Caco-2 (cell line): Measurements from ENCODE around the gene UNCX. TPM values are rescaled to one million over a fixed set of nuclear protein-coding genes. Genes with fewer than 3 reads are reported as not detected.

ENCODE experiments used
- BruUV-seq: library from RNA; stranded (reverse); fragments of 400-500 nt; replicated peaks from 2 replicates; lab custom pipeline; 2021; lab: Mats Ljungman, UMichigan
- CTCF ChIA-PET: fragments of 300-600 bp; sonication (Branson Sonifier 250); formaldehyde crosslinking; loops from one replicate; lab custom pipeline; 2022; ENCODE audit warnings: antibody characterized with exemption; lab: Charles Lee
- POLR2A ChIA-PET: fragments of 300-600 bp; sonication (Branson Sonifier 250); formaldehyde crosslinking; loops from one replicate; lab custom pipeline; 2022; ENCODE audit warnings: antibody characterized with exemption; lab: Charles Lee
- DNase-seq, 2 experiments: peaks; one replicate each; pipeline versions ENCODE4 v3.0.0 to v3.0.0-alpha.2; 2020 to 2022
- H3K27me3 ChIP-seq: replicated peaks from 2 replicates; pipeline ENCODE4 v1.6.0; 2011; ENCODE audit warnings: low read length; ENCODE audit not compliant: control insufficient read depth, insufficient read depth
- H3K36me3 ChIP-seq: 2 replicates; pipeline ENCODE4 v1.5.1; 2011; ENCODE audit warnings: low read length; ENCODE audit not compliant: control insufficient read depth, insufficient read depth
- H3K4me1 ChIP-seq: fragments of 250-450 bp; sonication (Bioruptor Pico); 2 replicates; pipeline ENCODE4 v1.5.1; 2020; ENCODE audit warnings: mild to moderate bottlenecking
- H3K4me3 ChIP-seq: 2 replicates; pipeline ENCODE4 v1.5.1; 2011; ENCODE audit warnings: low read depth, mild to moderate bottlenecking, control low read depth, low read length
- H3K9me3 ChIP-seq: fragments of 250-450 bp; sonication (Bioruptor Pico); 2 replicates; pipeline ENCODE4 v1.5.1; 2020; ENCODE audit warnings: mild to moderate bottlenecking, moderate library complexity
- H3K27ac Mint-ChIP-seq: one replicate; pipeline ENCODE4 v1.8.0; 2022; ENCODE audit warnings: mixed read lengths; ENCODE audit not compliant: unreplicated experiment
- H3K27me3 Mint-ChIP-seq: one replicate; pipeline ENCODE4 v1.8.0; 2022; ENCODE audit warnings: mixed read lengths; ENCODE audit not compliant: insufficient read depth, unreplicated experiment
- H3K36me3 Mint-ChIP-seq: one replicate; pipeline ENCODE4 v1.8.0; 2022; ENCODE audit warnings: mild to moderate bottlenecking, mixed read lengths; ENCODE audit not compliant: insufficient read depth, unreplicated experiment
- H3K4me1 Mint-ChIP-seq: one replicate; pipeline ENCODE4 v1.8.0; 2022; ENCODE audit warnings: low read depth, mixed read lengths; ENCODE audit not compliant: unreplicated experiment
- H3K4me3 Mint-ChIP-seq: one replicate; pipeline ENCODE4 v1.8.0; 2022; ENCODE audit warnings: mild to moderate bottlenecking, moderate library complexity, mixed read lengths; ENCODE audit not compliant: unreplicated experiment
- H3K9me3 Mint-ChIP-seq: one replicate; pipeline ENCODE4 v1.8.0; 2022; ENCODE audit warnings: mixed read lengths; ENCODE audit not compliant: unreplicated experiment
- intact Hi-C: fragments of 100-400 bp; cut with micrococcal nuclease; formaldehyde crosslinking; loops from one replicate; pipeline ENCODE4 v1.10.0; 2022; ENCODE audit not compliant: unreplicated experiment
- total RNA-seq: library from RNA; stranded (reverse); gene quantifications from 2 replicates; pipeline ENCODE4 v1.2.3, GENCODE V29; 2022
- TF ChIP-seq, protein P1 (sequence below), 2 experiments: fragments of 200-600 bp in 1 of 2; IDR thresholded peaks; 1 replicate in 1 of 2; 2 replicates in 1 of 2; pipeline versions ENCODE4 v1.5.1 to v1.8.0; 2011 to 2022; ENCODE audit warnings: antibody characterized with exemption in 1 of 2, control low read depth in 1 of 2, inconsistent platforms in 1 of 2, low read depth in 1 of 2, low read length in 1 of 2, mild to moderate bottlenecking in 1 of 2, moderate library complexity in 1 of 2; ENCODE audit not compliant: insufficient read depth in 1 of 2, severe bottlenecking in 1 of 2, unreplicated experiment in 1 of 2

UNCX gene
- total RNA-seq, 1 experiment from 2014 or later, result not detected

DNA sequence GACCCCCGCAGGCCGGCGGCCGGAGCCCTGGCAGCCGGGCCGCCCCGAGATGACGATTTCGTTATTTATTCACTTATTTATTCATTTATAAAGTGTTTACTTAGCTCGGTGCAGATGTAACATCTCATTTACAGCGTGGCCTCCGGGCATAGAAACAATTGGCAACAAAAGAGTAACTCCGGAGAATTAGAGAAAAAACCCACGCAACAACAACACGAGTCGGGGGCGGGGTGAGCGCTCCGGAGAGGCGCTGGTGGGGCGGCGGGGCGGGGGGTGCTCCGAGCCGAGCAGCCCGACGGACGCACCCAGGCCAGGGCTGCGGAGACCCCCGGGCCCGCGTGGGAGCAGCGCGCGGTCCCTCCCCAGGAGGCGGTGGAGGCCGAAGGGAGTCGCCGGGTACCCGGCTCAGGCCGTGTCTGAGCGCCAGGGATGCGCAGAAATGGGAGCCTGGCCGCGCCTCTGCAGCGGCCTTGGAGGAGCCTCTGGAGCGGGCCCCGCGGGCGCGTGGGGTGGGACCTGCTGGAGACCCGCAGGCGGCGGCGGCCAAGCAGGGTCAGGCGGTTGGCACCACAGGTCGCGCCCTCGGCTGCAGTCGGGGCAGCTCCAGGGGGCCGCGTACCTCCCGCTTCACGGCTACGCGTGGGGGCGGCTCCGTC is 14.3 kb downstream of the UNCX start:
- peaks cover 3% of the 10 kb centered on the region for H3K27me3 ChIP-seq
- no peak for DNase-seq
- Mint-ChIP-seq H3K9me3 (no peaks in the 10 kb centered on the region), H3K4me3 (no peak overlapping the region), H3K36me3 (no peaks in the 10 kb centered on the region), H3K4me1 (no peaks in the 10 kb centered on the region), H3K27me3 (peaks cover 7% of the 10 kb centered on the region), H3K27ac (no peak overlapping the region)
- ChIA-PET CTCF (no interaction called here), POLR2A (no interaction called here)
- intact Hi-C loops, result no loop called here
- no peaks in the 10 kb centered on the region; the same call in 1 of the 2 replicates for H3K9me3 ChIP-seq
- no TSS peak for BruUV-seq
- no peak overlapping the region for H3K4me3 ChIP-seq
- no peaks in the 10 kb centered on the region for H3K36me3 ChIP-seq
- no peaks in the 10 kb centered on the region for H3K4me1 ChIP-seq
- TF ChIP-seq, protein P1, sequence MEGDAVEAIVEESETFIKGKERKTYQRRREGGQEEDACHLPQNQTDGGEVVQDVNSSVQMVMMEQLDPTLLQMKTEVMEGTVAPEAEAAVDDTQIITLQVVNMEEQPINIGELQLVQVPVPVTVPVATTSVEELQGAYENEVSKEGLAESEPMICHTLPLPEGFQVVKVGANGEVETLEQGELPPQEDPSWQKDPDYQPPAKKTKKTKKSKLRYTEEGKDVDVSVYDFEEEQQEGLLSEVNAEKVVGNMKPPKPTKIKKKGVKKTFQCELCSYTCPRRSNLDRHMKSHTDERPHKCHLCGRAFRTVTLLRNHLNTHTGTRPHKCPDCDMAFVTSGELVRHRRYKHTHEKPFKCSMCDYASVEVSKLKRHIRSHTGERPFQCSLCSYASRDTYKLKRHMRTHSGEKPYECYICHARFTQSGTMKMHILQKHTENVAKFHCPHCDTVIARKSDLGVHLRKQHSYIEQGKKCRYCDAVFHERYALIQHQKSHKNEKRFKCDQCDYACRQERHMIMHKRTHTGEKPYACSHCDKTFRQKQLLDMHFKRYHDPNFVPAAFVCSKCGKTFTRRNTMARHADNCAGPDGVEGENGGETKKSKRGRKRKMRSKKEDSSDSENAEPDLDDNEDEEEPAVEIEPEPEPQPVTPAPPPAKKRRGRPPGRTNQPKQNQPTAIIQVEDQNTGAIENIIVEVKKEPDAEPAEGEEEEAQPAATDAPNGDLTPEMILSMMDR (IDR thresholded peaks at IDR 0.05; ENCODE audit: insufficient read depth in 1 of 2, low read depth in 1 of 2, low read length in 1 of 2, severe bottlenecking in 1 of 2, unreplicated experiment in 1 of 2), result no peak

DNA sequence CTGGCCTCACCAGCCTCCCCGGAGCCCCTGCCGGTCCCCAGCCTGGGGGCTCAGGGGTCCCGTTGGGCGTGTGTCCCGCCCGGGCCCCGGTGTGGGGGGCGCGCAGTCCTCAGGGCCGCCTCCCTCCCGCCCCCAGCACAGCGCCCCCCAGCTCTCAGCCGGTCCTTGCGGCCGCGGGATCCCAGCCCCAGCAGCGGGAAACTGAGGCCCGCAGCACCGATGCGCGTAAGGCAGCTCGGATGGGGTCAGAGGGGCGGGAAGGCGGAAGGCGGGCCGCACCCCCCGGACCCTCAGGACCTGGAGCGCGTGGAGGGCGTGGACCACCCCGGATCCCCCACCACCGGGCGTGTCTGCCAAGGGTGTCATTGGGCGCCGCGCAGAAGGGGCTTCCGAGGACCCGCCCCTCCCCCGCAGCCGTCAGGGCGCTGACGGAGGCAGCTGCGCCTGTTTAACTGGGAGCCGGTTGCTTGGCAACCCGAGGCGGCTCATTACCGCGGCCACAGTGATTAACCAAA is 14.9 kb downstream of the UNCX start:
- Mint-ChIP-seq H3K27ac (no peak overlapping the region), H3K9me3 (no peaks in the 10 kb centered on the region), H3K36me3 (no peaks in the 10 kb centered on the region), H3K4me1 (no peaks in the 10 kb centered on the region), H3K27me3 (peaks cover 7% of the 10 kb centered on the region), H3K4me3 (no peak overlapping the region)
- intact Hi-C loops, result no loop called here
- Histone ChIP-seq H3K36me3 (no peaks in the 10 kb centered on the region), H3K27me3 (peaks cover 3% of the 10 kb centered on the region), H3K4me3 (no peak overlapping the region), H3K9me3 (no peaks in the 10 kb centered on the region; the same call in 1 of the 2 replicates), H3K4me1 (no peaks in the 10 kb centered on the region)
- ChIA-PET POLR2A (interaction anchor here (0.6 kb wide), 1 partner anchor 226 kb away, joined by 3 read pairs; no protein-coding TSS in a partner anchor), CTCF (interaction anchor here (0.5 kb wide), 1 partner anchor 85 kb away, joined by 3 read pairs; no protein-coding TSS in a partner anchor)
- TF ChIP-seq, protein P1 (IDR thresholded peaks at IDR 0.05; ENCODE audit: insufficient read depth in 1 of 2, low read depth in 1 of 2, low read length in 1 of 2, severe bottlenecking in 1 of 2, unreplicated experiment in 1 of 2), result no peak
- no peak for DNase-seq
- no TSS peak for BruUV-seq

DNA sequence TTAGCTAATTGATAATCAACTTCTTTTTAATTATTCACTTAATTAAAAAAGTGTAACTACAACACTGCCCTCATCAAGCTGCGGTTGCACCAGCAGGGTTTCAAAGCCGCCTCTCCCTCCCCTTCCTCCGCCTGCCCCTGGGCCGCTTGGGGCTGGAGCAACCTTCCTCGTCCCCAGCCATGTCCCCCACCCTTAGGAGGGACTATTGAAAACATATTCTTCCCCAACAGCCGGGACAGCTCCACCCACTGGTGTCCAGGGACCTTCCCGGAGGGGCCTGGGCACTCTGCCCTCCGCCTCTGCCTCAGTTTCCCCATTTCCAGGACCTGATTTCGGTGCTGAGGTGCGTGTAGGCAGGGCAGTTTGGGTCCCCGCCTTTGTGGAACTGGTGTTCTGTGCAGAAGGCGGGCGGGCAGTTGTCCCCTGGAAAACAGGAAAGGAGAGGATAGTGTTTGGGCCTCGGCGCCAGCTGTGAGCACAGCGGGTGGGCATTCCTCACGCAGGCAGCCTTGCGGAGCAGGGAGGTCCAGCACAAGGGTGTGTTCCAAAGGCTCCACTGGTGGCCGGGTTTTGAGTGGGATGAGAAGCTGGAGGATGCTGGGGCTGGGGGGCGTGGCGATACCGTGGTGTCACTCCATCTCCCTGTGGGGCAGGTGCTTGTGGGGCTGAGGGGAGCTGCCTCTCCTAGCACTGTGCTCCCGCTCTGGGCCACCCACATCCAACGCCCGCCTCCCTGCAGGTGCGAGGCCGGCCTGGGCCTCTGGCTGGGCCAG is 15.7 kb downstream of the UNCX start:
- DNase-seq, result no peak
- Mint-ChIP-seq H3K27me3 (peaks cover 7% of the 10 kb centered on the region), H3K4me3 (no peak overlapping the region), H3K36me3 (no peaks in the 10 kb centered on the region), H3K4me1 (no peaks in the 10 kb centered on the region), H3K27ac (no peak overlapping the region), H3K9me3 (no peaks in the 10 kb centered on the region)
- ChIA-PET POLR2A (interaction anchor here (0.6 kb wide), 1 partner anchor 227 kb away, joined by 3 read pairs; no protein-coding TSS in a partner anchor), CTCF (interaction anchor here (0.5 kb wide), 1 partner anchor 84 kb away, joined by 3 read pairs; no protein-coding TSS in a partner anchor)
- intact Hi-C loops, result no loop called here
- peaks cover 3% of the 10 kb centered on the region for H3K27me3 ChIP-seq
- H3K4me3 ChIP-seq, result no peak overlapping the region
- TF ChIP-seq, protein P1 (IDR thresholded peaks at IDR 0.05; ENCODE audit: insufficient read depth in 1 of 2, low read depth in 1 of 2, low read length in 1 of 2, severe bottlenecking in 1 of 2, unreplicated experiment in 1 of 2), result no peak
- no peaks in the 10 kb centered on the region for H3K36me3 ChIP-seq
- H3K4me1 ChIP-seq, result no peaks in the 10 kb centered on the region
- H3K9me3 ChIP-seq, result no peaks in the 10 kb centered on the region; the same call in 1 of the 2 replicates
- no TSS peak for BruUV-seq
